Non-pigmented ciliary epithelial cell (primary cell): ENCODE measurements around the gene GNB3.

Experiments
- DNase-seq: peaks from one replicate; pipeline ENCODE4 v3.0.0-alpha.2; 2010; ENCODE audit warnings: low read depth

GNB3 gene

GRCh38 chr12:6840761-6841515, at the start of gene GNB3:
Gene GNB3 (plus strand): TSS chr12:6840925. CDS start chr12:6841288, 363 bp downstream.
- no peak for DNase-seq

GRCh38 chr12:6791931-6792520, 48.7 kb upstream of the GNB3 start:
- no peak for DNase-seq

- DNase-seq = no peak
Measured at GRCh38 chr12:6792522-6793201, 48.1 kb upstream of the GNB3 start.

GRCh38 chr12:6795088-6795487, 45.6 kb upstream of the GNB3 start:
- DNase-seq = no peak

GRCh38 chr12:6796576-6796975, 44.1 kb upstream of the GNB3 start:
- DNase-seq = no peak

- no peak for DNase-seq
Measured at GRCh38 chr12:6799147-6799546, 41.6 kb upstream of the GNB3 start.

- no peak for DNase-seq
Measured at GRCh38 chr12:6807170-6807569, 33.6 kb upstream of the GNB3 start.

GRCh38 chr12:6809056-6809455, 31.7 kb upstream of the GNB3 start:
- DNase-seq = no peak

GRCh38 chr12:6810758-6811157, 30.0 kb upstream of the GNB3 start:
- DNase-seq = no peak

- no peak for DNase-seq
Measured at GRCh38 chr12:6813363-6813762, 27.4 kb upstream of the GNB3 start.

GRCh38 chr12:6816598-6816997, 24.1 kb upstream of the GNB3 start:
- no peak for DNase-seq

GRCh38 chr12:6817098-6817497, 23.6 kb upstream of the GNB3 start:
- DNase-seq = no peak

- DNase-seq = no peak
Measured at GRCh38 chr12:6817662-6818157, 23.0 kb upstream of the GNB3 start.

- DNase-seq = no peak
Measured at GRCh38 chr12:6818222-6818621, 22.5 kb upstream of the GNB3 start.

- DNase-seq = no peak
Measured at GRCh38 chr12:6818645-6819044, 22.1 kb upstream of the GNB3 start.

- no peak for DNase-seq
Measured at GRCh38 chr12:6819106-6820030, 21.4 kb upstream of the GNB3 start.

- no peak for DNase-seq
Measured at GRCh38 chr12:6820166-6820565, 20.6 kb upstream of the GNB3 start.

GRCh38 chr12:6821591-6822425, 18.9 kb upstream of the GNB3 start, which contains the start of gene GPR162:
Gene GPR162 (plus strand): TSS chr12:6821821. CDS start chr12:6823899, 2,078 bp downstream.
- no peak for DNase-seq

GRCh38 chr12:6822426-6823135, 18.1 kb upstream of the GNB3 start:
- no peak for DNase-seq
